ENCODE measurements around the gene FILIP1L.
"Not testable (repeated sequence)": the region's sequence is repeated elsewhere in the genome, so short reads cannot be mapped to it uniquely, and the experiment has no call there.

Gene FILIP1L

GRCh38 chr3:99846477-99847160 lies 267.7 kb downstream of the FILIP1L start:
- TF ChIP-seq CTCF (IDR thresholded peaks at IDR 0.05; ENCODE audit: low read depth, low read length) = no peak
- Histone ChIP-seq H3K36me3 (no peaks in the 10 kb centered on the region), H3K27me3 (no peaks in the 10 kb centered on the region), H3K4me1 (no peaks in the 10 kb centered on the region), H3K4me3 (ENCODE audit: low read depth, low read length) (no peak overlapping the region), H3K9me3 (no peaks in the 10 kb centered on the region)
- no peak for DNase-seq

GRCh38 chr3:99845999-99846398 lies 268.3 kb downstream of the FILIP1L start:
- Histone ChIP-seq H3K4me3 (ENCODE audit: low read depth, low read length) (no peak overlapping the region), H3K4me1 (no peaks in the 10 kb centered on the region), H3K27me3 (no peaks in the 10 kb centered on the region), H3K36me3 (no peaks in the 10 kb centered on the region), H3K9me3 (no peaks in the 10 kb centered on the region)
- TF ChIP-seq CTCF (IDR thresholded peaks at IDR 0.05; ENCODE audit: low read depth, low read length) = no peak
- DNase-seq = no peak

GRCh38 chr3:99845331-99845730 lies 269.0 kb downstream of the FILIP1L start:
- H3K36me3 ChIP-seq = no peaks in the 10 kb centered on the region
- H3K4me3 ChIP-seq (ENCODE audit: low read depth, low read length) = no peak overlapping the region
- no peak for DNase-seq
- no peaks in the 10 kb centered on the region for H3K27me3 ChIP-seq
- no peaks in the 10 kb centered on the region for H3K9me3 ChIP-seq
- H3K4me1 ChIP-seq = no peaks in the 10 kb centered on the region
- TF ChIP-seq CTCF (IDR thresholded peaks at IDR 0.05; ENCODE audit: low read depth, low read length) = no peak

GRCh38 chr3:99843590-99844258 lies 270.6 kb downstream of the FILIP1L start:
- H3K9me3 ChIP-seq = no peaks in the 10 kb centered on the region
- no peaks in the 10 kb centered on the region for H3K4me1 ChIP-seq
- TF ChIP-seq CTCF (IDR thresholded peaks at IDR 0.05; ENCODE audit: low read depth, low read length) = no peak
- no peaks in the 10 kb centered on the region for H3K36me3 ChIP-seq
- no peak for DNase-seq
- H3K4me3 ChIP-seq (ENCODE audit: low read depth, low read length) = no peak overlapping the region
- H3K27me3 ChIP-seq = no peaks in the 10 kb centered on the region

- Histone ChIP-seq H3K27me3 (no peaks in the 10 kb centered on the region), H3K4me1 (no peaks in the 10 kb centered on the region), H3K9me3 (no peaks in the 10 kb centered on the region), H3K36me3 (no peaks in the 10 kb centered on the region), H3K4me3 (ENCODE audit: low read depth, low read length) (no peak overlapping the region)
- no peak for DNase-seq
- TF ChIP-seq CTCF (IDR thresholded peaks at IDR 0.05; ENCODE audit: low read depth, low read length) = peak; percentile 71
These were observed 271.3 kb downstream of the FILIP1L start for GRCh38 chr3:99842826-99843589.

- H3K36me3 ChIP-seq; DNase-seq; H3K9me3 ChIP-seq; H3K4me1 ChIP-seq; H3K4me3 ChIP-seq (ENCODE audit: low read depth, low read length); H3K27me3 ChIP-seq: not testable (repeated sequence)
These were observed 272.4 kb downstream of the FILIP1L start for GRCh38 chr3:99841949-99842348.

Data from BE2C (cell line).